ENCODE results near the gene PUM1. TPM values are rescaled to one million over a fixed set of nuclear protein-coding genes. Genes with fewer than 3 reads are reported as not detected.
A peak's percentile ranks its signal among the peaks of the same experiment; 100 is the strongest.
"Not testable (repeated sequence)": the region's sequence is repeated elsewhere in the genome, so short reads cannot be mapped to it uniquely, and the experiment has no call there.

The PUM1 gene
- total RNA-seq, 2 experiments from 2014 or later, result 93.4 to 94.6 TPM

GRCh38 chr1:30981172-30981571 is 84.3 kb downstream of the PUM1 start:
- H3K4me3 Mint-ChIP-seq, result no peak overlapping the region
- H3K27me3 Mint-ChIP-seq, result no peaks in the 10 kb centered on the region
- H3K27ac Mint-ChIP-seq, result no peak overlapping the region
- H3K9me3 Mint-ChIP-seq, result no peaks in the 10 kb centered on the region
- DNase-seq, result no peak
- peaks cover 51% of the 10 kb centered on the region for H3K36me3 Mint-ChIP-seq
- H3K4me1 Mint-ChIP-seq, result peaks cover 58% of the 10 kb centered on the region

- Mint-ChIP-seq H3K9me3 (no peaks in the 10 kb centered on the region), H3K27me3 (no peaks in the 10 kb centered on the region), H3K4me3 (no peak overlapping the region), H3K36me3 (peaks cover 51% of the 10 kb centered on the region), H3K27ac (peak overlapping the region; percentile 80), H3K4me1 (peaks cover 40% of the 10 kb centered on the region)
- no peak for DNase-seq
These were observed 88.0 kb downstream of the PUM1 start for GRCh38 chr1:30977511-30977910.

GRCh38 chr1:30977105-30977504 is 88.4 kb downstream of the PUM1 start:
- H3K4me3 Mint-ChIP-seq, result no peak overlapping the region
- peaks cover 37% of the 10 kb centered on the region for H3K4me1 Mint-ChIP-seq
- no peaks in the 10 kb centered on the region for H3K9me3 Mint-ChIP-seq
- H3K27me3 Mint-ChIP-seq, result no peaks in the 10 kb centered on the region
- H3K27ac Mint-ChIP-seq, result peak overlapping the region; percentile 80
- DNase-seq, result no peak
- H3K36me3 Mint-ChIP-seq, result peaks cover 51% of the 10 kb centered on the region

GRCh38 chr1:30976143-30976542 is 89.4 kb downstream of the PUM1 start:
- Mint-ChIP-seq H3K36me3 (peaks cover 49% of the 10 kb centered on the region), H3K9me3 (no peaks in the 10 kb centered on the region), H3K27me3 (no peaks in the 10 kb centered on the region), H3K4me3 (no peak overlapping the region), H3K27ac (peak overlapping the region; percentile 71), H3K4me1 (peaks cover 36% of the 10 kb centered on the region)
- no peak for DNase-seq

- no peak overlapping the region for H3K4me3 Mint-ChIP-seq
- peaks cover 36% of the 10 kb centered on the region for H3K4me1 Mint-ChIP-seq
- H3K36me3 Mint-ChIP-seq, result peaks cover 44% of the 10 kb centered on the region
- no peaks in the 10 kb centered on the region for H3K27me3 Mint-ChIP-seq
- no peak overlapping the region for H3K27ac Mint-ChIP-seq
- no peak for DNase-seq
- no peaks in the 10 kb centered on the region for H3K9me3 Mint-ChIP-seq
These were observed 90.3 kb downstream of the PUM1 start for GRCh38 chr1:30975217-30975616.

GRCh38 chr1:30974536-30974935 is 91.0 kb downstream of the PUM1 start:
- peaks cover 39% of the 10 kb centered on the region for H3K36me3 Mint-ChIP-seq
- no peaks in the 10 kb centered on the region for H3K9me3 Mint-ChIP-seq
- no peak overlapping the region for H3K4me3 Mint-ChIP-seq
- no peaks in the 10 kb centered on the region for H3K27me3 Mint-ChIP-seq
- DNase-seq, result no peak
- peaks cover 34% of the 10 kb centered on the region for H3K4me1 Mint-ChIP-seq
- H3K27ac Mint-ChIP-seq, result no peak overlapping the region

GRCh38 chr1:30972349-30972748 is 93.2 kb downstream of the PUM1 start:
- H3K4me3 Mint-ChIP-seq, H3K27me3 Mint-ChIP-seq, H3K27ac Mint-ChIP-seq, H3K9me3 Mint-ChIP-seq, DNase-seq: not testable (repeated sequence)
- Mint-ChIP-seq H3K36me3 (peaks cover 27% of the 10 kb centered on the region), H3K4me1 (peaks cover 19% of the 10 kb centered on the region)

- peaks cover 22% of the 10 kb centered on the region for H3K36me3 Mint-ChIP-seq
- no peak for DNase-seq
- H3K9me3 Mint-ChIP-seq, result no peaks in the 10 kb centered on the region
- peaks cover 17% of the 10 kb centered on the region for H3K4me1 Mint-ChIP-seq
- H3K27me3 Mint-ChIP-seq, result no peaks in the 10 kb centered on the region
- H3K27ac Mint-ChIP-seq, result no peak overlapping the region
- H3K4me3 Mint-ChIP-seq, result no peak overlapping the region
These were observed 94.0 kb downstream of the PUM1 start for GRCh38 chr1:30971496-30971895.

- Mint-ChIP-seq H3K4me1 (peaks cover 17% of the 10 kb centered on the region), H3K9me3 (no peaks in the 10 kb centered on the region), H3K27me3 (no peaks in the 10 kb centered on the region), H3K36me3 (peaks cover 25% of the 10 kb centered on the region), H3K4me3 (no peak overlapping the region), H3K27ac (no peak overlapping the region)
- DNase-seq, result no peak
These were observed 95.6 kb downstream of the PUM1 start for GRCh38 chr1:30969903-30970302.

- no peaks in the 10 kb centered on the region for H3K9me3 Mint-ChIP-seq
- no peak for DNase-seq
- peaks cover 30% of the 10 kb centered on the region for H3K36me3 Mint-ChIP-seq
- peaks cover 17% of the 10 kb centered on the region for H3K4me1 Mint-ChIP-seq
- H3K27me3 Mint-ChIP-seq, result no peaks in the 10 kb centered on the region
- H3K27ac Mint-ChIP-seq, result no peak overlapping the region
- H3K4me3 Mint-ChIP-seq, result no peak overlapping the region
These were observed 97.1 kb downstream of the PUM1 start for GRCh38 chr1:30968220-30968971.

GRCh38 chr1:30966690-30967369 is 98.7 kb downstream of the PUM1 start:
- no peak for DNase-seq
- peaks cover 32% of the 10 kb centered on the region for H3K36me3 Mint-ChIP-seq

GRCh38 chr1:30965924-30966599 is 99.5 kb downstream of the PUM1 start:
- Mint-ChIP-seq H3K27me3 (no peaks in the 10 kb centered on the region), H3K4me1 (peaks cover 14% of the 10 kb centered on the region), H3K27ac (no peak overlapping the region), H3K36me3 (peaks cover 36% of the 10 kb centered on the region), H3K4me3 (no peak overlapping the region), H3K9me3 (no peaks in the 10 kb centered on the region)
- no peak for DNase-seq

More at GRCh38 chr1:30966690-30967369, 98.7 kb downstream of the PUM1 start:
- Mint-ChIP-seq H3K27ac (no peak overlapping the region), H3K9me3 (no peaks in the 10 kb centered on the region), H3K4me3 (no peak overlapping the region), H3K27me3 (no peaks in the 10 kb centered on the region), H3K4me1 (peaks cover 17% of the 10 kb centered on the region)

GRCh38 chr1:30964706-30965105 is 100.8 kb downstream of the PUM1 start:
- H3K9me3 Mint-ChIP-seq, result no peaks in the 10 kb centered on the region
- peaks cover 15% of the 10 kb centered on the region for H3K4me1 Mint-ChIP-seq
- H3K27ac Mint-ChIP-seq, result no peak overlapping the region
- DNase-seq, result no peak
- H3K36me3 Mint-ChIP-seq, result peaks cover 44% of the 10 kb centered on the region
- H3K4me3 Mint-ChIP-seq, result no peak overlapping the region
- no peaks in the 10 kb centered on the region for H3K27me3 Mint-ChIP-seq

GRCh38 chr1:30962609-30963508 is 102.7 kb downstream of the PUM1 start:
- Mint-ChIP-seq H3K27ac (peak overlapping the region; percentile 25), H3K27me3 (no peaks in the 10 kb centered on the region), H3K4me1 (peaks cover 28% of the 10 kb centered on the region), H3K4me3 (no peak overlapping the region), H3K36me3 (peaks cover 41% of the 10 kb centered on the region), H3K9me3 (no peaks in the 10 kb centered on the region)
- DNase-seq, result no peak
